ENCODE data around the gene TSC1. TPM values are rescaled to one million over a fixed set of nuclear protein-coding genes. Genes with fewer than 3 reads are reported as not detected.

The TSC1 gene
- total RNA-seq, 1 donor from 2014 or later, result 52.8 TPM

DNA sequence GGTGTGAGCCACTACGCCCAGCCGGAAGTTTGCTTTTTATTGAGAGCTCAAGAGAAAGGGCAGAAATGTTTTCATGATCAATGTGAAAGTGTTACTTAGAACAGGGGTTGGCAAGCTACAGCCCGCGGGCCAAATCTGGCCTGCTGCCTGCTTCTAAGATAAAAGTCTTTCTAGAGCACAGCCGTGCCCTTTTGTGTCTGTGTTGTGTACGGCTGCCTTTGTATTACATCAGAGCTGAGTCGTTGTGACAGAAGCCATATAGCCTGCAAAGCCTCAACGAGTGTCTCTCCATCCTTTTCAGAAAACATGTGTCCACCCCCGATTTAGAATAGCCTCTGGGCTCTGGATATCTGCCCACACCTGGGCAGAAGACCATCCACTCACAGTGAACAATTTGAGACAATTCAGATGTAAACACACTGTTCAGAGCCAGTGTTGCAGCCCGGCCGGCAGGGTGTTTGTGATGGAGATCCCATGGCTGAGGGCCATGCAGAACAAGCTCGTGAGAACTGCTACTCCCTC, 95.2 kb downstream of the TSC1 start:
- intact Hi-C loops (cut with micrococcal nuclease), result no loop called here
- H3K27me3 ChIP-seq (ENCODE audit: low read depth), result no peaks in the 10 kb centered on the region
- H3K4me1 ChIP-seq, result peaks cover 8% of the 10 kb centered on the region
- TF ChIP-seq, protein P1, sequence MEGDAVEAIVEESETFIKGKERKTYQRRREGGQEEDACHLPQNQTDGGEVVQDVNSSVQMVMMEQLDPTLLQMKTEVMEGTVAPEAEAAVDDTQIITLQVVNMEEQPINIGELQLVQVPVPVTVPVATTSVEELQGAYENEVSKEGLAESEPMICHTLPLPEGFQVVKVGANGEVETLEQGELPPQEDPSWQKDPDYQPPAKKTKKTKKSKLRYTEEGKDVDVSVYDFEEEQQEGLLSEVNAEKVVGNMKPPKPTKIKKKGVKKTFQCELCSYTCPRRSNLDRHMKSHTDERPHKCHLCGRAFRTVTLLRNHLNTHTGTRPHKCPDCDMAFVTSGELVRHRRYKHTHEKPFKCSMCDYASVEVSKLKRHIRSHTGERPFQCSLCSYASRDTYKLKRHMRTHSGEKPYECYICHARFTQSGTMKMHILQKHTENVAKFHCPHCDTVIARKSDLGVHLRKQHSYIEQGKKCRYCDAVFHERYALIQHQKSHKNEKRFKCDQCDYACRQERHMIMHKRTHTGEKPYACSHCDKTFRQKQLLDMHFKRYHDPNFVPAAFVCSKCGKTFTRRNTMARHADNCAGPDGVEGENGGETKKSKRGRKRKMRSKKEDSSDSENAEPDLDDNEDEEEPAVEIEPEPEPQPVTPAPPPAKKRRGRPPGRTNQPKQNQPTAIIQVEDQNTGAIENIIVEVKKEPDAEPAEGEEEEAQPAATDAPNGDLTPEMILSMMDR (IDR thresholded peaks at IDR 0.05; ENCODE audit: borderline replicate concordance), result no peak
- H3K4me3 ChIP-seq, result no peak overlapping the region
- peak overlapping the region; percentile 42 for H3K27ac ChIP-seq (replicated peaks)
- no peaks in the 10 kb centered on the region for H3K9me3 ChIP-seq (replicated peaks)
- H3K36me3 ChIP-seq, result no peaks in the 10 kb centered on the region
- DNase-seq, result peak; percentile 28

DNA sequence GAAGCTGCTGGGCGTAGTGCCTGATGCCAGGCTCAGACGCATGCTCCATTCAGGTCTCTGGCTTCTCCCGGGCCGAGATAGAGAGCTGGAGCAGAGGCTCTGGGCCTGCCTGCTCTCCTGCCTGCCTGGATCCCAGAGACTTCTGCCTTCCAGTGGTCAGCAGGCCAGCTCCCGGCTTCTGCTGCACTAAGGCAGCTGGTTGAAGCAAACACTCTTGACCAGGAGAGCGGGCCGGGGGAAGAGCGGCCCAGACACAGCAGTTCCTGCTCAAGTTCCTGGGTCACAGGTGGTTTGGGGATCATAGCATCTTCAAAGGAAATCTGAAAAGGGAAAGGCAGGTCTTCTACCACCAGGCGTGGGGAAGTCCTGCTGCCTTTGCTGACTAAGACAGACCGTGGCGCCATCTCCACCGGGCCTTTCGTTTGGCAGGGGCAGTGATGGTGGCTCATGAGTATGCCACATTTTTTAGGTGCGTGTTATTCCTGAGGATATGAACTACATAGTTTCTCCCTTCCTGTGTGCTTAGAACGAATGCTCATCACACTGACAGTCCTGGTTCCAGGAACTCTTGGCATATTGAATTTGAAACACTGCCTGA, 97.4 kb downstream of the TSC1 start:
- H3K4me1 ChIP-seq, result peaks cover 8% of the 10 kb centered on the region
- intact Hi-C loops (cut with micrococcal nuclease), result no loop called here
- H3K36me3 ChIP-seq, result no peaks in the 10 kb centered on the region
- no peak for DNase-seq
- H3K27me3 ChIP-seq (ENCODE audit: low read depth), result no peaks in the 10 kb centered on the region
- no peak overlapping the region for H3K27ac ChIP-seq (replicated peaks)
- no peaks in the 10 kb centered on the region for H3K9me3 ChIP-seq (replicated peaks)
- TF ChIP-seq, protein P1 (IDR thresholded peaks at IDR 0.05; ENCODE audit: borderline replicate concordance), result no peak
- no peak overlapping the region for H3K4me3 ChIP-seq

DNA sequence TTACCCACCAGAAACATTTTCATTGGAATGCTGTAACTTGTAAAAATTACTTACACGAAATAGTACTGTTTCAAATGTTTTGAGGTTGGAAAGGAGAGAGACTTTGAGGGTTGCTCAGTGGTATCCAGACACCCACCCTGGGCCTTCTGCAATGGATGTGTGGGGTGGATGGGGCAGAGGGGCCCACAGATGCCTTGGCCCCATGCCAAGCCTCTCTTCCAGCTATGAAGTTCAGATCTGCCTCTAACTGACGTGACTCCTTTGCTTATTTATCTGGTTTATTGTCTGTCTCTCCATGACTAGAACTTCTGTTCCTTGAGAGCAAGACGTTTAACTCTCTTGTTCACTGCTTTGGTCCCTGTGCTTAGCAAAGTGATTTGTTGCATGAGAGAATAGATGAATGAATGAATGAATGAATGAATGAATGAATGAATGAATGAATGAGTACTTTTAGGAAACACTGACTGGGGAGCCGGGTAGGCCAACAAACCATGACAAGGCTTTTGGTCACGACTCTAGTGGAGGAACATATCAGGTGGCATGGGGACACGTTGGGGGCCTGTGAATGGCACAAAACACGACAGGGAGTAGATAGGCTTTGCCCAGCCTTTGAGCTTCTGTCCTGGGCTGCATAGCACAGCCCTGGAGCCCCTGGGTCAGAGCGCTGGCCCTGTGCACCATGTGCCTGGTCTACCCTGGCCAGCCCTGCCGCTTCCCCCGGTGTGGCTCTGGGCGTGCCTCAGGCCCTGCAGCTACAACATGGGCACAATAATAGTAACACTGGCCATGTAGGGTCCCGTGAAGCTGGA, 98.1 kb downstream of the TSC1 start:
- no peaks in the 10 kb centered on the region for H3K27me3 ChIP-seq (ENCODE audit: low read depth)
- H3K27ac ChIP-seq (replicated peaks), result no peak overlapping the region
- H3K36me3 ChIP-seq, result no peaks in the 10 kb centered on the region
- no peak for DNase-seq
- TF ChIP-seq, protein P1 (IDR thresholded peaks at IDR 0.05; ENCODE audit: borderline replicate concordance), result no peak
- H3K9me3 ChIP-seq (replicated peaks), result no peaks in the 10 kb centered on the region
- peaks cover 8% of the 10 kb centered on the region for H3K4me1 ChIP-seq
- H3K4me3 ChIP-seq, result no peak overlapping the region
- intact Hi-C loops (cut with micrococcal nuclease), result no loop called here

DNA sequence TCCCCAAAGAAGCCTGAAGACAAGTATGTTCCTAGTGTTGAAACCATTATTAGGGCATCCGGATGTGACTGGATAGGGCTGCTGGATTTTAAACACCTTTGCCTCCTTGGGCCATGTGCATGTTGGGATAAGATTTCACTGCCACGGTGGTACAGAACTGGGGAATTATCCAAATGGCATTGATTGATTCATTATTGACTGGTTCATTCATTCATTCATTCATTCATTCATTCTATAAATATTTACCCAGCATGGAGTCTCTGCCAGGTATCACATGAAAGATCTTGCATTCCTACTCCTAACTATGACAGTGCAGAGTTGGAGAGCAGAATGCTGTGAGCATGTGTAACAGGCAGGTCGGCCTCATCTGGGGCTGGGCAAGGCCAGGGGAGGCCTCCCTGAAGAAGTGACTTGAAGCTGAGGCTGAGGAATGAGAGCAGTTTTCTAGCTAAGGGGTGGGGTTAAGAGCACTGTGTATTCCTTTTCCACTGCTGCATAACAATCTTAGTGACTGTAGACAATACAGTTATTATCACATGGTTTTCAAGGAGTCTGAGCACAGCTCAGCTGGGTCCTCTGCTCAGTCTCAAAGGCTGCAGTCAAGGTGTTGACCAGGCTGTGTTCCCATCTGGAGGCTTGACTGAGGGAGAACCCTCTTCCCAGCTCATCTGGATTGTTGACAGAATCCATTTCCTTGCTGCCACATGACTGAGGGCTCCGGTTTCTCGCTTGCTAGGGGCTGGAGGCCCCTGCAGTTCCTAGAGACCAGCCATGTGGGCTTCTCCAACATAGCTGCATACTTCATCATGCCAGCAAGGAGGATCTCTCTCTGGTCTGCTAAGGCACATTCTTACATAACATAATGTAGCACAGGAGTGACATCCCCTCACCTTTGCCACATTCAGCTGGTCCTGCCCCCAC, 102.0 kb downstream of the TSC1 start:
- Histone ChIP-seq H3K4me3 (no peak overlapping the region), H3K4me1 (no peaks in the 10 kb centered on the region), H3K27ac (replicated peaks) (no peak overlapping the region), H3K27me3 (ENCODE audit: low read depth) (no peaks in the 10 kb centered on the region), H3K9me3 (replicated peaks) (no peaks in the 10 kb centered on the region), H3K36me3 (no peaks in the 10 kb centered on the region)
- TF ChIP-seq, protein P1 (IDR thresholded peaks at IDR 0.05; ENCODE audit: borderline replicate concordance), result no peak
- intact Hi-C loops (cut with micrococcal nuclease), result no loop called here
- DNase-seq, result no peak

Small RNA genes lying within 50 kb of the gene (microRNA-seq; reads per million reads assigned to microRNA genes)
- gene MIR548AW, result 0.94 reads per million

Other genes starting within 250 kb of the TSC1 start
- 0.74 TPM for gene AK8, start 66.3 kb downstream of the TSC1 start, total RNA-seq
- gene SPACA9, start 65.7 kb downstream of the TSC1 start, total RNA-seq, result 5.7 TPM
- gene GFI1B, start 34.1 kb upstream of the TSC1 start, total RNA-seq, result 0.27 TPM
- gene GTF3C5, start 86.4 kb upstream of the TSC1 start, total RNA-seq, result 36.0 TPM
- 1.9 TPM for gene CEL, start 117.4 kb upstream of the TSC1 start, total RNA-seq
- 24.6 TPM for gene RALGDS, start 176.6 kb upstream of the TSC1 start, total RNA-seq
- 6.3 TPM for gene GBGT1, start 219.3 kb upstream of the TSC1 start, total RNA-seq